Suppressor macrophage treated with lipopolysaccharide for 1 hour (primary cell): ENCODE data around the gene MCF2L2.

Experiments
- DNase-seq, 3 donors: peaks; one replicate each; pipeline ENCODE4 v3.0.0-alpha.2; 2020 to 2022

Gene MCF2L2

GRCh38 chr3:183288117-183288516 lies 140.3 kb downstream of the MCF2L2 start:
- no peak for DNase-seq

GRCh38 chr3:183287301-183287971 lies 141.0 kb downstream of the MCF2L2 start:
- peak; percentile 62 to 78 (median 69) for DNase-seq

GRCh38 chr3:183285828-183286457 lies 142.5 kb downstream of the MCF2L2 start:
- DNase-seq, result peak; percentile 97 to 99 (median 99)

GRCh38 chr3:183285318-183285717 lies 143.1 kb downstream of the MCF2L2 start:
- DNase-seq, result no peak

GRCh38 chr3:183284570-183284969 lies 143.8 kb downstream of the MCF2L2 start:
- DNase-seq, result no peak

GRCh38 chr3:183283886-183284285 lies 144.5 kb downstream of the MCF2L2 start:
- DNase-seq, result peak in 2 of 3 donors; percentile 72 to 73

- no peak for DNase-seq
Measured at GRCh38 chr3:183281126-183281797, 147.2 kb downstream of the MCF2L2 start.

GRCh38 chr3:183279371-183279770 lies 149.0 kb downstream of the MCF2L2 start:
- no peak for DNase-seq

GRCh38 chr3:183278479-183279088 lies 149.8 kb downstream of the MCF2L2 start:
- peak; percentile 47 to 82 (median 78) for DNase-seq

GRCh38 chr3:183277260-183277659 lies 151.2 kb downstream of the MCF2L2 start:
- DNase-seq, result no peak

GRCh38 chr3:183275937-183276336 lies 152.5 kb downstream of the MCF2L2 start:
- DNase-seq, result no peak

- peak; percentile 87 to 94 (median 92) for DNase-seq
Measured at GRCh38 chr3:183275418-183275817, 153.0 kb downstream of the MCF2L2 start.

GRCh38 chr3:183274609-183275008 lies 153.8 kb downstream of the MCF2L2 start:
- peak; percentile 58 to 79 (median 78) for DNase-seq

- DNase-seq, result peak in 1 of 3 donors; percentile 64
Measured at GRCh38 chr3:183272791-183273190, 155.6 kb downstream of the MCF2L2 start.

- DNase-seq, result no peak
Measured at GRCh38 chr3:183272142-183272541, 156.3 kb downstream of the MCF2L2 start.

- DNase-seq, result no peak
Measured at GRCh38 chr3:183270344-183270743, 158.1 kb downstream of the MCF2L2 start.

- no peak for DNase-seq
Measured at GRCh38 chr3:183269345-183269744, 159.1 kb downstream of the MCF2L2 start.

- no peak for DNase-seq
Measured at GRCh38 chr3:183268366-183268765, 160.1 kb downstream of the MCF2L2 start.

GRCh38 chr3:183267140-183267539 lies 161.3 kb downstream of the MCF2L2 start:
- no peak for DNase-seq

GRCh38 chr3:183266454-183266853 lies 162.0 kb downstream of the MCF2L2 start:
- DNase-seq, result no peak

GRCh38 chr3:183265834-183266417 lies 162.5 kb downstream of the MCF2L2 start:
- peak; percentile 43 to 67 (median 65) for DNase-seq

GRCh38 chr3:183265157-183265642 lies 163.2 kb downstream of the MCF2L2 start:
- peak in 2 of 3 donors; percentile 39 to 57 for DNase-seq

GRCh38 chr3:183264268-183264667 lies 164.2 kb downstream of the MCF2L2 start:
- peak in 1 of 3 donors; percentile 67 for DNase-seq
